KOPT-K1 (cell line): Measurements from ENCODE around the gene DBN1.

Experiments
- H3K27ac ChIP-seq: fragments of 200-600 bp; sonication (generic); 2 replicates; pipeline ENCODE4 v1.5.1; 2016; ENCODE audit warnings: antibody characterized with exemption, mild to moderate bottlenecking, low read depth, low read length; ENCODE audit not compliant: poor library complexity, severe bottlenecking
- H3K36me3 ChIP-seq: fragments of 200-600 bp; sonication (generic); 2 replicates; pipeline ENCODE4 v1.5.1; 2017; ENCODE audit warnings: antibody characterized with exemption, mild to moderate bottlenecking, low read length, moderate library complexity; ENCODE audit not compliant: insufficient read depth
- H3K9me3 ChIP-seq: fragments of 200-600 bp; sonication (generic); 2 replicates; pipeline ENCODE4 v1.5.1; 2017; ENCODE audit warnings: antibody characterized with exemption, low read length, mild to moderate bottlenecking; ENCODE audit not compliant: insufficient read depth, poor library complexity, severe bottlenecking

DBN1 gene

GRCh38 chr5:177509381-177509951 is 36.0 kb upstream of the DBN1 start, which contains the start of gene DOK3:
TSS of gene DOK3 (minus strand) at chr5:177509826. CDS start at chr5:177509540, 286 bp downstream.
- Histone ChIP-seq H3K36me3 (peaks cover 63% of the 10 kb centered on the region), H3K27ac (no peak within 1 kb of the TSS), H3K9me3 (no peaks in the 10 kb centered on the region)

- no peaks in the 10 kb centered on the region for H3K9me3 ChIP-seq
- H3K27ac ChIP-seq = no peak overlapping the region
- H3K36me3 ChIP-seq = peaks cover 57% of the 10 kb centered on the region
Observed at GRCh38 chr5:177508837-177509236, 35.4 kb upstream of the DBN1 start.

GRCh38 chr5:177508221-177508611 is 34.8 kb upstream of the DBN1 start:
- Histone ChIP-seq H3K27ac (no peak overlapping the region), H3K36me3 (peaks cover 51% of the 10 kb centered on the region), H3K9me3 (no peaks in the 10 kb centered on the region)

- Histone ChIP-seq H3K36me3 (peaks cover 46% of the 10 kb centered on the region), H3K9me3 (no peaks in the 10 kb centered on the region), H3K27ac (no peak overlapping the region)
Observed at GRCh38 chr5:177507596-177508220, 34.3 kb upstream of the DBN1 start.

GRCh38 chr5:177507165-177507564 is 33.7 kb upstream of the DBN1 start:
- peaks cover 40% of the 10 kb centered on the region for H3K36me3 ChIP-seq
- H3K9me3 ChIP-seq = no peaks in the 10 kb centered on the region
- H3K27ac ChIP-seq = no peak overlapping the region

- H3K9me3 ChIP-seq = no peaks in the 10 kb centered on the region
- peaks cover 20% of the 10 kb centered on the region; the same call in 1 of the 2 replicates for H3K36me3 ChIP-seq
- H3K27ac ChIP-seq = no peak overlapping the region
Observed at GRCh38 chr5:177505075-177505474, 31.6 kb upstream of the DBN1 start.

- no peaks in the 10 kb centered on the region for H3K9me3 ChIP-seq
- H3K27ac ChIP-seq = no peak overlapping the region
Observed at GRCh38 chr5:177504086-177505056, 30.9 kb upstream of the DBN1 start.

GRCh38 chr5:177503351-177504085 is 30.1 kb upstream of the DBN1 start:
- Histone ChIP-seq H3K9me3 (no peaks in the 10 kb centered on the region), H3K27ac (no peak overlapping the region), H3K36me3 (peaks cover 8% of the 10 kb centered on the region; the same call in 1 of the 2 replicates)

More at GRCh38 chr5:177504086-177505056, 30.9 kb upstream of the DBN1 start:
- H3K36me3 ChIP-seq = peaks cover 13% of the 10 kb centered on the region; the same call in 1 of the 2 replicates

- H3K9me3 ChIP-seq = no peaks in the 10 kb centered on the region
- H3K36me3 ChIP-seq = peaks cover 3% of the 10 kb centered on the region; the same call in 1 of the 2 replicates
- no peak overlapping the region for H3K27ac ChIP-seq
Observed at GRCh38 chr5:177502886-177503285, 29.5 kb upstream of the DBN1 start.

- no peaks in the 10 kb centered on the region for H3K9me3 ChIP-seq
- H3K27ac ChIP-seq = no peak overlapping the region
- H3K36me3 ChIP-seq = no peaks in the 10 kb centered on the region; the same call in 1 of the 2 replicates
Observed at GRCh38 chr5:177501874-177502678, 28.6 kb upstream of the DBN1 start.

GRCh38 chr5:177500685-177501522 is 27.5 kb upstream of the DBN1 start:
- H3K36me3 ChIP-seq = no peaks in the 10 kb centered on the region; the same call in 1 of the 2 replicates
- no peak overlapping the region for H3K27ac ChIP-seq
- no peaks in the 10 kb centered on the region for H3K9me3 ChIP-seq

- Histone ChIP-seq H3K9me3 (no peaks in the 10 kb centered on the region), H3K36me3 (no peaks in the 10 kb centered on the region; the same call in 1 of the 2 replicates), H3K27ac (no peak overlapping the region)
Observed at GRCh38 chr5:177499842-177500241, 26.4 kb upstream of the DBN1 start.

- Histone ChIP-seq H3K27ac (no peak overlapping the region), H3K36me3 (no peaks in the 10 kb centered on the region), H3K9me3 (no peaks in the 10 kb centered on the region)
Observed at GRCh38 chr5:177498013-177498787, 24.8 kb upstream of the DBN1 start.
